ENCODE measurements around the gene SLC12A2. TPM values are rescaled to one million over a fixed set of nuclear protein-coding genes. Genes with fewer than 3 reads are reported as not detected.

SLC12A2 gene
- total RNA-seq, result 8.4 and 14.4 TPM in 2 replicates

GRCh38 chr5:128083033-128083810 is at the start of gene SLC12A2:
SLC12A2 (plus strand) TSS chr5:128083766; CDS start chr5:128083955, 189 bp downstream.

